Right lobe of liver (tissue), 6 donors: ENCODE data around the gene SPATS2L. TPM values are rescaled to one million over a fixed set of nuclear protein-coding genes. Genes with fewer than 3 reads are reported as not detected.

ENCODE experiments used
- ATAC-seq, 4 donors: fragments of 200-7000 bp; cut with Tn5 transposase; one replicate each; pipeline ENCODE4 v1.9.1; 2020; ENCODE audit warnings: mild to moderate bottlenecking in 4 of 4, moderate library complexity in 4 of 4
- DNase-seq, 3 donors: peaks; one replicate each; pipeline ENCODE4 v3.0.0-alpha.2; 2020
- H3K27ac ChIP-seq, 3 donors: fragments of 200-600 bp; one replicate each; pipeline ENCODE4 v1.8.0; 2022
- H3K27me3 ChIP-seq, 2 donors: fragments of 200-600 bp; one replicate each; pipeline ENCODE4 v1.8.0; 2022
- H3K36me3 ChIP-seq, 4 donors: fragments of 200-600 bp; sonication (generic) in 1 of 4; one replicate each; pipeline versions ENCODE4 v1.5.1 to v1.8.0; 2017 to 2022; ENCODE audit warnings: control low read depth in 1 of 4
- H3K4me1 ChIP-seq, 4 donors: fragments of 200-600 bp; sonication (generic) in 1 of 4; one replicate each; pipeline versions ENCODE4 v1.5.1 to v1.8.0; 2017 to 2022; ENCODE audit warnings: control low read depth in 1 of 4
- H3K4me3 ChIP-seq, 3 donors: fragments of 200-600 bp; one replicate each; pipeline ENCODE4 v1.8.0; 2022
- H3K9me3 ChIP-seq, 4 donors: fragments of 200-600 bp; sonication (generic) in 1 of 4; one replicate each; pipeline versions ENCODE4 v1.5.1 to v1.8.0; 2017 to 2022; ENCODE audit warnings: control low read depth in 1 of 4
- POLR2A ChIP-seq: fragments of 450-650 bp; IDR thresholded peaks from one replicate; pipeline ENCODE4 v1.6.1; 2017; ENCODE audit warnings: antibody characterized with exemption, mild to moderate bottlenecking
- WGBS: methylation state at CpG from one replicate; pipeline ENCODE4 v1.1.6; 2018; ENCODE audit warnings: low coverage, low lambda C conversion rate; ENCODE audit not compliant: insufficient coverage; ENCODE audit errors: missing lambda C conversion rate; 5-methylcytosine and 5-hydroxymethylcytosine counted together
- intact Hi-C, 2 donors: fragments of 100-400 bp; cut with DNase I; formaldehyde crosslinking; loops; one replicate each; pipeline versions ENCODE4 v1.11.2 to v1.14.1; 2022
- total RNA-seq, 6 experiments: library from RNA; depleted of rRNA in 2 of 6; stranded (reverse); fragments of >200 nt in 2 of 6; fragmentation: NEBNext Ultra II Directional in 3 of 6; extraction: Animal tissue kit (Norgen Biotek cat#: 25700) in 3 of 6; gene quantifications; one replicate each; pipeline versions ENCODE4 v1.1.0 to v1.2.4, GENCODE V29; 2016 to 2023
- TF ChIP-seq, protein P1 (sequence below), 4 donors: fragments of 200-600 bp in 3 of 4; fragments of 450-650 bp in 1 of 4; IDR thresholded peaks; one replicate each; pipeline versions ENCODE4 v1.5.1 to v1.8.0; 2016 to 2022; ENCODE audit warnings: antibody characterized with exemption in 4 of 4, mild to moderate bottlenecking in 2 of 4
- donor health status: DM: no; HTN: yes; CAD: no.
- donor health status: DM: no; HTN: no; CAD: no.
- donor health status: DM: no; HTN: no; CAD: no.
- donor health status: DM: no; HTN: yes; CAD: no.
- donor health status: DM: no; HTN: yes; CAD: no.

SPATS2L gene
- total RNA-seq, 6 experiments from 2014 or later = 60.7 to 109 (median 72.9) TPM

DNA sequence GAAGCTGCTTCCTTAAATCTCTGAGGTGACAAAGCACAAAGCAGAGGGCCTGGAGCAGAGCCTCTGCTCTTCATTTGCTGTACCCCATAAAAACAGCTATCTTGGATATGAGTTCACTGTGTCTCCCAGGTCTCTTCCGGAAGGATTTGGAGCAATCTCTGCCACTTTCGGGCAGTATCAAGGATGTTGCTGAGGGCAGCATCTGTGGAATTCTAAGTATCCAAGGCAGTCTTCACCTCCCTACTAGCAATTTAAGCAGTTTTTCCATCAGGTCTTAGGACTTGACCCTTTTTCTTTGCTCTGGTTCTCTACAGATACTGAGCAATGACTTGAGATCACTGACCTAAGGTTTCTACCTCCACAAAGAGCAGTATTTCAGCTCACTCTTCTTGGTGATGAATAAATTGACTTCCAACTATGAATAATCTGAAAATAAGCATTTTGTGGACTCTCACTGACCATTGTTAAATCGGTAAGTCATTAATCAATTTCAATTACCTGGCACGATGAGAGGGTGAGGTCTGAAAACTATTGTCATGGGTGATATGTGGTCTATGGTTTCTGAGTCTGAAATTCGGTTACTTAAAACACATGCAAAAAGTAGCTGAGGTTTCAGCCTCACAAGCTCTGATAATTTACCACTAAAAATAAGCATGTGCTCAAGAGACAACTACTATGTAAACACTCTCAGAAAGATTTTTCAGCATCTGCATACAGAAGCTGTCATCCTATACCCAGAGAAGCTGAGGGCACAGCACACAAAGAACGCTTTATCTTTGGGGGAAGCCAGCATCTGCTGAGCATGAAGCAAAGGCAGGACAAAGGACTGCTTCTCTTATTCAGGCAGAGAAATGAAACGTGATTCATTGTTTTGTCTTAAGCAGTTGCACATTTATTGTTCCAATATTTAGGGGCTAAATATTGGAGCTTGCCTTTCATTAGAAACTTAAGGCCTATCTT lies 32.1 kb upstream of the SPATS2L start:
- no peak for TF ChIP-seq POLR2A
- TF ChIP-seq, protein P1, sequence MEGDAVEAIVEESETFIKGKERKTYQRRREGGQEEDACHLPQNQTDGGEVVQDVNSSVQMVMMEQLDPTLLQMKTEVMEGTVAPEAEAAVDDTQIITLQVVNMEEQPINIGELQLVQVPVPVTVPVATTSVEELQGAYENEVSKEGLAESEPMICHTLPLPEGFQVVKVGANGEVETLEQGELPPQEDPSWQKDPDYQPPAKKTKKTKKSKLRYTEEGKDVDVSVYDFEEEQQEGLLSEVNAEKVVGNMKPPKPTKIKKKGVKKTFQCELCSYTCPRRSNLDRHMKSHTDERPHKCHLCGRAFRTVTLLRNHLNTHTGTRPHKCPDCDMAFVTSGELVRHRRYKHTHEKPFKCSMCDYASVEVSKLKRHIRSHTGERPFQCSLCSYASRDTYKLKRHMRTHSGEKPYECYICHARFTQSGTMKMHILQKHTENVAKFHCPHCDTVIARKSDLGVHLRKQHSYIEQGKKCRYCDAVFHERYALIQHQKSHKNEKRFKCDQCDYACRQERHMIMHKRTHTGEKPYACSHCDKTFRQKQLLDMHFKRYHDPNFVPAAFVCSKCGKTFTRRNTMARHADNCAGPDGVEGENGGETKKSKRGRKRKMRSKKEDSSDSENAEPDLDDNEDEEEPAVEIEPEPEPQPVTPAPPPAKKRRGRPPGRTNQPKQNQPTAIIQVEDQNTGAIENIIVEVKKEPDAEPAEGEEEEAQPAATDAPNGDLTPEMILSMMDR (IDR thresholded peaks at IDR 0.05) = no peak
- intact Hi-C loops = no loop called here
- DNase-seq (no peak), ATAC-seq (no peak)
- no peaks in the 10 kb centered on the region for H3K9me3 ChIP-seq
- no peaks in the 10 kb centered on the region for H3K27me3 ChIP-seq
- H3K4me3 ChIP-seq = no peak overlapping the region
- H3K27ac ChIP-seq = no peak overlapping the region
- WGBS = 70% methylated on average over 7 of the region's 7 CpGs
- no peaks in the 10 kb centered on the region for H3K36me3 ChIP-seq
- H3K4me1 ChIP-seq = peaks cover 0 to 10% (median 0%) of the 10 kb centered on the region in 4 donors

DNA sequence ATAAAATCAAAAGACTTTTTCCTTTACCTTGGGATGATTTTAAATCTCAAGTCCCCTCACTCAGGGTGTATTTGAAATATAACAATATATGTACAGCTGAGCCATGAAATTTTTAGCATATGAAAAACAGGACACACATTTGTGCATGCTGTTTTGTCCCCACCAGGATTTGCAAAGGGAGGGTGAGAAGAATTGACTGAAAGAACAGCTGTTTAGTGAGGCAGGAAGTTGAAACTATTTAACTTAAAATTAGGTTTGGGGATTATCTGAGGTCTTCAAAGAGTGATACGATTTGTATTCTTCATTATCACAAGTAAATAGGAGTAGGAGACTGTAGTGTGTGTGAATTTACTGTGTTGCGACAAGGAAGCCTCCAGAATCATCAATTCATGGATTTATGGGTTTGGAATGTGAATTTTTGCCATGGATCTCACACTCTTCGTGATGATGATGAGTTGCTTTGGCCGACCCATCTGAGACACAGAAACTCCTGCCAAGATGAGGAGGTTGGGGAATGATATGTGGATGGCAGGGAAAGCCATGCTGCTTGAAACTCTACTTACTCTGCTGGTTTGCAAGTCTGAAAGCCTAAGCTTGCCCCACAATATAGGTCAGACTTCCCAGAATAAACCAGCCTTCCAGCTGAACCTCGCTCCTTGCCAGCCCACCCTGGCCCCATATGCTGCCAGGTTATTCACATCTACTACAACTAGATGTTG lies 31.0 kb upstream of the SPATS2L start:
- no peak for ATAC-seq
- intact Hi-C loops = no loop called here

DNA sequence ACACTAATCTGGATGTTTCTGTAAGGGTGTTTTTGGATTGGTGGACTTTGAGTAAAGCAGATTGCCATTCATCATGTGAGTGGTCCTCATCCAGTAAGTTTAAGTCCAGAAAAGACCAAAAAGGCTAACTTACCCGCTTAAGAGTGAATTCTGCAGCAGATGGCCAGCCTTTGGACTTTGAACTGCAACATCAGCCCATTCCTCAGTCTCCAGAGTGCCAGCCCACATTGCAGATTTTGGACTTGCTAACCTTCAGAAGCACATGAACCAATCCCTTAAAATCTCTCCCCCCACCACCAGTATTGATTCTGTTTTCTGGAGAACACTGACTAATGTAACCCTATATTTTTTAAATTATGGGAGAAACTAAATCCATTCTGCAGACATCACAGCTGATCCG lies 30.0 kb upstream of the SPATS2L start:
- Histone ChIP-seq H3K27me3 (no peaks in the 10 kb centered on the region), H3K4me3 (no peak overlapping the region), H3K9me3 (no peaks in the 10 kb centered on the region), H3K4me1 (peaks cover 0 to 10% (median 0%) of the 10 kb centered on the region in 4 donors), H3K36me3 (no peaks in the 10 kb centered on the region), H3K27ac (no peak overlapping the region)
- DNase-seq = no peak
- 71% methylated on average over 2 of the region's 2 CpGs for WGBS
- TF ChIP-seq, protein P1 (IDR thresholded peaks at IDR 0.05) = no peak
- no peak for TF ChIP-seq POLR2A
- no peak for ATAC-seq
- intact Hi-C loops = no loop called here

More for the DNA sequence above, 31.0 kb upstream of the SPATS2L start:
- Histone ChIP-seq H3K9me3 (no peaks in the 10 kb centered on the region), H3K4me3 (no peak overlapping the region), H3K27ac (no peak overlapping the region), H3K27me3 (no peaks in the 10 kb centered on the region), H3K36me3 (no peaks in the 10 kb centered on the region), H3K4me1 (peaks cover 0 to 10% (median 0%) of the 10 kb centered on the region in 4 donors)
- TF ChIP-seq, protein P1 (IDR thresholded peaks at IDR 0.05) = no peak
- no peak for TF ChIP-seq POLR2A
- 74% methylated on average over 3 of the region's 5 CpGs for WGBS
- DNase-seq = no peak

DNA sequence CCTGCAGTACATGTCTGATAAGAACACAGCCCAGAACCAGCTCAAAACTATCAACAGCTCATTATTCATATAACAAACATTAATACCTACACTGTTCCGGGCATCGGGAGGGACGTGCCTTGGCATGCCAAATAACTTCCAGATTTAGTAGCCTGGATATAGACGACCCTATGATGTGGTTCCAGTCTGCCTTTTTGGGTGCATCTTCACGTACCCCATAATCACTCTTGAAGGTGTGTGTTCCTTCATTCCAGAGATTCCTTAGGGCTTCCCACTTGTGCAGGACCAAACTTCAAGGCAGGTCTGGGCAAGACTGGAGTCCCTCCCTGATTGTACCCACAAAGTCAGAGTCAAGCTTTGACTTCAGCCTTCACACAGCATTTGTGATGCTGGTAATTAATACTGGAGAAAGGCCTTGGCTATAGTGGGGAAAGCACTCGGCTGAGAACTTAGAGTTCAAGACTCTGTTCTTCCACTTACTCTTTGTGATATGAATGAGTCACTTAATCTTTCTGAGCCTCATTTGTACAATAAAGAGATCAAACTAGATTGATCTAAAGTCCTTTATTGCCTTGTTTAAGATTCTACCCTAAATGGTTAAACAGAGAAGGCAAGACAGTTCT lies 27.7 kb upstream of the SPATS2L start:
- ATAC-seq (no peak), DNase-seq (no peak)
- H3K4me1 ChIP-seq = no peaks in the 10 kb centered on the region
- no peaks in the 10 kb centered on the region for H3K27me3 ChIP-seq
- intact Hi-C loops = no loop called here
- H3K36me3 ChIP-seq = no peaks in the 10 kb centered on the region
- no peaks in the 10 kb centered on the region for H3K9me3 ChIP-seq
- H3K27ac ChIP-seq = no peak overlapping the region
- 89% methylated on average over 6 of the region's 6 CpGs for WGBS
- TF ChIP-seq, protein P1 (IDR thresholded peaks at IDR 0.05) = no peak
- TF ChIP-seq POLR2A = no peak
- H3K4me3 ChIP-seq = no peak overlapping the region
